HG03064 (cell line): ENCODE data around the gene DMBX1.

Source experiments
- ATAC-seq: cut with Tn5 transposase; IDR thresholded peaks from one replicate; pipeline ENCODE4 v1.9.1; 2021; ENCODE audit warnings: low read depth; ENCODE audit not compliant: unreplicated experiment

DMBX1 gene

GRCh38 chr1:46480959-46481646, 8.5 kb upstream of the DMBX1 start:
- ATAC-seq, result no peak

- ATAC-seq, result no peak
These were observed 7.7 kb upstream of the DMBX1 start for GRCh38 chr1:46481961-46482360.

DNA sequence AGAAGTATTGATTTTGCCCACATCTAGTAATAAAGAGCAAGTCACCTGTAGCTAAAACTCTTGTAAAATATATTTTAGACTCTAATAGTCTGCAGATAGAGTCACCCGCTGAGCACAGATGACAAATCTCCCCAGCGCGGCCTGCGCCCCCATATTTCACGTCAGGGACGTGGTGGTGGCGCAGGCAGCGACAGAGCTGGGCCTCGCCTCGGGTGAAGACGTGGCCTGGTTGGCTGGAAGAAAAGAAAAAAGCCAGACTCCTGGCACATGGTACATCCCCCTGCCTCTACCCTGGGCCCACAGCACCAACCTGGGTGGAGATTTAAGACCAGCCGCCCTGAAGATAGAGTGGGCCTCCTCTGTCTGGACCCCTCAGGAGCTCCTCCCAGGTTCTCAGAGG, 6.0 kb upstream of the DMBX1 start:
- ATAC-seq, result no peak

GRCh38 chr1:46484783-46485490, 4.7 kb upstream of the DMBX1 start:
- ATAC-seq, result no peak

- ATAC-seq, result no peak
These were observed 3.8 kb upstream of the DMBX1 start for GRCh38 chr1:46485564-46486431.

GRCh38 chr1:46486432-46487015, 3.1 kb upstream of the DMBX1 start:
- ATAC-seq, result no peak

- no peak for ATAC-seq
These were observed 1.8 kb upstream of the DMBX1 start for GRCh38 chr1:46487818-46488218.

DNA sequence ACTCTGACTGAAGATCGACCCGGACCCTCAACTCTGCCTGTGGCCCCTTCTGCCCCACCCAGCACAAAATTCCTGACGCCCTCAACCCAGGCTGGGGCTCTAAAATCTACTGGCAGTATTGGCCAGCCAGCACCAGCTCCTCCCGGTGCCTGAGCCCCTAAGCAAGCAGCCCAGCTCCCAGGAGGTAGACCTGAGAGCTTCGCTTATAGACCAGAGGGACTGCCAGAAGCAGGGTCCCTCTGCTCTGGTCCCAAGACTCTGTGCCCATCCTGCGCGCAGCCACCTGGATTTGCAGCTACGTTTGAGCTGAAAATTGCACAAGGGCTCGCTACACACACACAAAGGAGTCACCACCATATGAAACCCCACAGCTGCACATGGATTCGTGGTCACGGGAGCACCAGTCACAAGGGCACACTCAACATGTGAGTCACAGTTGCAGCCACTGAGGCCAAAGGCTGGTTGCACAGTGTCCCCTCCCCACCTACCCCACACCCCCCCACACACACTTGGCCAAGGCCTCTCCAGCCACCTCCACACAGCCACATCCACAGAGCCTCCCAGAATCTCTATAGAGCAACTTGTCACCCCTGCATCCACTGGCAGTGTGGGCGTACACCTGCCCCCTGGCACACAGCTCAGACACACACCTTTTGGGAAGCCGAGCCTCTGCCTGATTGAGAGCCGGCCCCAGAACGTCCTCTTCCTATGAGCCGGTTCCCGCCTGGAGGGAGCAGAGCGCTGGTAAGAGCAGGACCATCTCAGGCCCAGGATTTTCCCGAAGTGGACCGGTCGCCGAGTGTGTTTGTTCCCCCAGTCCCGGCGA, 1.1 kb upstream of the DMBX1 start:
- ATAC-seq, result no peak

- no peak for ATAC-seq
These were observed 433 bp upstream of the DMBX1 start for GRCh38 chr1:46489169-46489637.

GRCh38 chr1:46490406-46490655, 695 bp downstream of the DMBX1 start:
- ATAC-seq, result no peak

- ATAC-seq, result no peak
These were observed 1.2 kb downstream of the DMBX1 start for GRCh38 chr1:46490656-46491442.

GRCh38 chr1:46491443-46492268, 2.0 kb downstream of the DMBX1 start:
- no peak for ATAC-seq

DNA sequence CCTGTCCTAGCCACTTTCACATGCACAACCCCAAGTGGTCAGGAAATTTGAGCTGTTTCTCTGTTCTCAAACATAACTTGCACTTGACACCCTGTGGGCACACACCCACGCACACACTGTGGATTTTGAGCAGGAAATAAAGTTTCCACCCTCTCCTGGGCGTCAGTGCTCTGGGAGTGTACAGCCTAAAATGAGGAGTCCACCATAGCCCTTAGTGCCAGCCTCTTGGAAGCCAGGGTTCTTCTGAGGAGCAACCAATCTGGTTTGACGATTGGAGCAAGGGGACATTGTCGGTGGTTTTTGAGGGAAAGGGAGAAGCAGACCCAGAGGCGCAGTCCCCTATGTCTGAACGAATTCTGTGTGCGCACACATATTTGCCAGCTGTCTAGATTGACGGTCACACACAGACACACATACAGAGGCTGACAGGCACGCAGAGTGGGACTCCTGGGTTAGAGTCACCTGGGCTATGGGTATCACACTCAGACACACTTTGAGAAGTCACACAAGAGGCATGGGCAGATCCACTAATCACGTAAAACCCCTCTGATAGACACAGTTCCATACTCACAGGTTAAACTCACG, 2.7 kb downstream of the DMBX1 start:
- no peak for ATAC-seq

DNA sequence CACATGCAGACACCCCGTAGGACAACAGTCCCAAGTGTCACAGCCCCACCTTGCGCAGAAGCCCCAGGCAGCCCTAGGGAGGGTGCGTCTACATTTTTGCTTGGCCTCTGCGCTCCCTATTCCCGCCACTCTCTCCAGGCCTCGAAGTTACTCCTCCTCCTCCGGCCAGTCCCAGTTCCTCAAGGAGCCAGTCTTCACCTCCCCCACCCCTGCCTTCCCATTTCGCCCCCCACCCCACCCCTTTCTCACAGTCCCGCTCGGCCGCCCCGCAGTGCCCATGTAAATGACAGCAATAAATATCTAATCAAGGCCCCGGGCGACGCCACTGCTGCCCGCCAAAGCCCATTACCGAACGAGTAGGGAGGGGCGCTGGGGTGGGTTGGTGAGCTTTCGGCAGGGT, 3.2 kb downstream of the DMBX1 start:
- ATAC-seq, result no peak

- no peak for ATAC-seq
These were observed 3.8 kb downstream of the DMBX1 start for GRCh38 chr1:46493316-46494032.

GRCh38 chr1:46494910-46495309, 5.3 kb downstream of the DMBX1 start:
- no peak for ATAC-seq

- ATAC-seq, result no peak
These were observed 6.1 kb downstream of the DMBX1 start for GRCh38 chr1:46495778-46496177.

- no peak for ATAC-seq
These were observed 6.9 kb downstream of the DMBX1 start for GRCh38 chr1:46496505-46496904.
